ENCODE measurements around the gene OTUD3.
"Not testable (repeated sequence)": the region's sequence is repeated elsewhere in the genome, so short reads cannot be mapped to it uniquely, and the experiment has no call there.

The OTUD3 gene

GRCh38 chr1:19869929-19870328, 12.3 kb upstream of the OTUD3 start:
- no peak overlapping the region for H3K4me3 ChIP-seq (ENCODE audit: low read depth, low read length)
- TF ChIP-seq CTCF (conservative IDR thresholded peaks at IDR 0.05; ENCODE audit: low read depth, low read length) = no peak
- peak; percentile 32 for DNase-seq (ENCODE audit: low read depth)

GRCh38 chr1:19872190-19872589, 10.0 kb upstream of the OTUD3 start:
- DNase-seq (ENCODE audit: low read depth) = peak; percentile 30
- TF ChIP-seq CTCF (conservative IDR thresholded peaks at IDR 0.05; ENCODE audit: low read depth, low read length) = peak; percentile 46
- no peak overlapping the region for H3K4me3 ChIP-seq (ENCODE audit: low read depth, low read length)

GRCh38 chr1:19877181-19877750, 4.9 kb upstream of the OTUD3 start:
- no peak overlapping the region for H3K4me3 ChIP-seq (ENCODE audit: low read depth, low read length)
- no peak for TF ChIP-seq CTCF (conservative IDR thresholded peaks at IDR 0.05; ENCODE audit: low read depth, low read length)
- no peak for DNase-seq (ENCODE audit: low read depth)

GRCh38 chr1:19877821-19878636, 4.2 kb upstream of the OTUD3 start:
- no peak overlapping the region for H3K4me3 ChIP-seq (ENCODE audit: low read depth, low read length)
- no peak for TF ChIP-seq CTCF (conservative IDR thresholded peaks at IDR 0.05; ENCODE audit: low read depth, low read length)
- no peak for DNase-seq (ENCODE audit: low read depth)

GRCh38 chr1:19878637-19878985, 3.6 kb upstream of the OTUD3 start:
- no peak overlapping the region for H3K4me3 ChIP-seq (ENCODE audit: low read depth, low read length)
- DNase-seq (ENCODE audit: low read depth) = no peak
- TF ChIP-seq CTCF (conservative IDR thresholded peaks at IDR 0.05; ENCODE audit: low read depth, low read length) = no peak

GRCh38 chr1:19879227-19879626, 3.0 kb upstream of the OTUD3 start:
- no peak for TF ChIP-seq CTCF (conservative IDR thresholded peaks at IDR 0.05; ENCODE audit: low read depth, low read length)
- DNase-seq (ENCODE audit: low read depth) = no peak
- H3K4me3 ChIP-seq (ENCODE audit: low read depth, low read length) = no peak overlapping the region

- no peak for DNase-seq (ENCODE audit: low read depth)
- H3K4me3 ChIP-seq (ENCODE audit: low read depth, low read length) = no peak overlapping the region
- no peak for TF ChIP-seq CTCF (conservative IDR thresholded peaks at IDR 0.05; ENCODE audit: low read depth, low read length)
Observed at GRCh38 chr1:19879661-19880060, 2.5 kb upstream of the OTUD3 start.

GRCh38 chr1:19880841-19881240, 1.4 kb upstream of the OTUD3 start:
- DNase-seq (ENCODE audit: low read depth); H3K4me3 ChIP-seq (ENCODE audit: low read depth, low read length): not testable (repeated sequence)

All from choroid plexus epithelial cell (primary cell).